OCI-LY3 (cell line): Measurements from ENCODE around the gene DPY30.

Source experiments
- CTCF ChIP-seq: fragments of 200-600, 300-600 bp; sonication (generic); IDR thresholded peaks from 2 replicates; pipeline ENCODE4 v1.5.1; 2014; ENCODE audit warnings: antibody characterized with exemption, low read length, low read depth
- EZH2phosphoT487 ChIP-seq: fragments of 200-600 bp; shearing (Covaris generic); IDR thresholded peaks from 2 replicates; pipeline ENCODE4 v1.6.1; 2018; ENCODE audit warnings: antibody characterized with exemption, mixed run types, low read depth

- no peak for TF ChIP-seq EZH2phosphoT487
- TF ChIP-seq CTCF: no peak
Observed at GRCh38 chr2:32011485-32011960, 28.1 kb downstream of the DPY30 start.
